Keratinocyte (primary cell): ENCODE data around the gene MICAL3. TPM values are rescaled to one million over a fixed set of nuclear protein-coding genes. Genes with fewer than 3 reads are reported as not detected.

Source experiments
- DNase-seq: peaks from one replicate; pipeline ENCODE4 v3.0.0-alpha.2; 2011; ENCODE audit warnings: low read depth, missing footprints, low spot score
- FAIRE-seq: peaks from 2 replicates; lab custom pipeline; 2011; peaks lifted over from hg19 to GRCh38; lab: Jason Lieb, UNC
- H2AFZ ChIP-seq: 2 replicates; pipeline ENCODE4 v1.6.0; 2012; ENCODE audit warnings: low read length, control low read depth, inconsistent platforms; ENCODE audit not compliant: control insufficient read depth
- H3K27ac ChIP-seq: 2 replicates; pipeline ENCODE4 v1.5.1; 2011; ENCODE audit warnings: low read length; ENCODE audit not compliant: control insufficient read depth, insufficient read depth
- H3K27me3 ChIP-seq: 3 replicates; pipeline ENCODE4 v1.6.0; 2011; ENCODE audit warnings: low read length; ENCODE audit not compliant: control insufficient read depth, insufficient read depth; ENCODE audit errors: extremely low read depth
- H3K36me3 ChIP-seq, 2 experiments: 2 replicates in 1 of 2; 3 replicates in 1 of 2; pipeline ENCODE4 v1.5.1; 2011; ENCODE audit warnings: low read length in 2 of 2, mild to moderate bottlenecking in 1 of 2; ENCODE audit not compliant: control insufficient read depth in 2 of 2, insufficient read depth in 2 of 2; ENCODE audit errors: extremely low read depth in 1 of 2
- H3K4me1 ChIP-seq: 3 replicates; pipeline ENCODE4 v1.5.1; 2011; ENCODE audit warnings: low read length; ENCODE audit not compliant: control insufficient read depth, insufficient read depth; ENCODE audit errors: extremely low read depth
- H3K4me2 ChIP-seq: 3 replicates; pipeline ENCODE4 v1.6.0; 2011; ENCODE audit warnings: low read depth, low read length; ENCODE audit not compliant: control insufficient read depth, insufficient read depth; ENCODE audit errors: extremely low read depth
- H3K4me3 ChIP-seq, 3 experiments: fragments of 200-600 bp in 1 of 3; sonication (generic) in 1 of 3; 2 replicates in 2 of 3; 3 replicates in 1 of 3; pipeline ENCODE4 v1.5.1; 2011 to 2016; ENCODE audit warnings: low read length in 3 of 3, mild to moderate bottlenecking in 3 of 3, control low read depth in 2 of 3, inconsistent platforms in 1 of 3, low read depth in 1 of 3, mixed read lengths in 1 of 3, mixed run types in 1 of 3, moderate library complexity in 1 of 3; ENCODE audit not compliant: control insufficient read depth in 2 of 3, insufficient read depth in 2 of 3; ENCODE audit errors: extremely low read depth in 1 of 3
- H3K79me2 ChIP-seq: 2 replicates; pipeline ENCODE4 v1.6.0; 2012; ENCODE audit warnings: low read length; ENCODE audit not compliant: control insufficient read depth, insufficient read depth
- H3K9ac ChIP-seq: 3 replicates; pipeline ENCODE4 v1.6.0; 2011; ENCODE audit warnings: low read length; ENCODE audit not compliant: control insufficient read depth, insufficient read depth; ENCODE audit errors: extremely low read depth
- H3K9me1 ChIP-seq: 3 replicates; pipeline ENCODE4 v1.6.0; 2011; ENCODE audit warnings: low read length; ENCODE audit not compliant: control insufficient read depth, insufficient read depth; ENCODE audit errors: extremely low read depth
- H3K9me3 ChIP-seq: 2 replicates; pipeline ENCODE4 v1.5.1; 2012; ENCODE audit warnings: low read depth, low read length; ENCODE audit not compliant: control insufficient read depth
- H4K20me1 ChIP-seq: 3 replicates; pipeline ENCODE4 v1.6.0; 2011; ENCODE audit warnings: low read length; ENCODE audit not compliant: control insufficient read depth, insufficient read depth; ENCODE audit errors: extremely low read depth
- EZH2 ChIP-seq: IDR thresholded peaks from one replicate; pipeline ENCODE4 v1.6.1; 2012; ENCODE audit warnings: inconsistent platforms, mild to moderate bottlenecking, low read length, moderate library complexity
- dilution Hi-C: fragments of 300-500 bp; cut with MboI; formaldehyde crosslinking; loops from one replicate; pipeline ENCODE4 v1.7.0; 2020; ENCODE audit warnings: low sequenced_read_pairs; ENCODE audit not compliant: extremely low pct_ligation_motif_present
- polyA plus RNA-seq, 5 experiments: library from polyadenylated mRNA; depleted of rRNA in 3 of 5; stranded (reverse) in 3 of 5; stranded (forward) in 1 of 5; unstranded in 1 of 5; fragments of >200 nt; gene quantifications; 1 replicate in 1 of 5; 2 replicates in 3 of 5; 3 replicates in 1 of 5; pipeline versions ENCODE4 v1.2.1 to v1.2.3, GENCODE V29; 2011 to 2012; ENCODE audit warnings: missing spikeins in 2 of 5, low read depth in 1 of 5, low replicate concordance in 1 of 5
- TF ChIP-seq, protein P1 (sequence below), 3 experiments: IDR thresholded peaks in 1 of 3; conservative IDR thresholded peaks in 1 of 3; optimal IDR thresholded peaks in 1 of 3; 2 replicates in 2 of 3; 3 replicates in 1 of 3; pipeline versions ENCODE3 to v1.5.1; 2011; ENCODE audit warnings: low read length in 3 of 3, mild to moderate bottlenecking in 3 of 3, moderate library complexity in 2 of 3, control low read depth in 1 of 3, inconsistent platforms in 1 of 3; ENCODE audit not compliant: insufficient read depth in 2 of 3; ENCODE audit errors: extremely low read depth in 1 of 3

MICAL3 gene
- polyA plus RNA-seq, 1 donor (not counting 4 experiments of a cell fraction or from before 2014, with no cell fraction given) = 27.9 TPM

DNA sequence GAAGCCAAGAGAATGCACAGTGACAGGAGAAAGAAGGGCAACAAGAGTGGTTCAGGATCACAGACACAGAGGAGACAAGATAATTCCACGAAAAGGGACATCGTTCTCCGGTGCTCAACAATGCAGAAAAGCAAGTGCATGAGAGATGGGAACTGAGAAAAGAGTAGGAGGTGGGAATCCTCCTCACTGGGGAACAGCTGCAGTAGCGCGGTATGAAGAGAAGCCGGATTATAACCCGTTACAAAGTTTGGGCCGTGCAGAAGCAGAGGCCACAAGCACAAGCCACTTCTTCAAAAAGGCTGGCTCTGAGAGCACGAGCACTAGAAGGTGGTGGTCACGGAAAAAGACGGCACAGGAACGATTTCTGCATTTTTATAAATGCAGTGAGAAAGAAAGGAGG lies 135.9 kb downstream of the MICAL3 start:
- H3K9me3 ChIP-seq = no peaks in the 10 kb centered on the region
- H3K4me1 ChIP-seq = peaks cover 34% of the 10 kb centered on the region
- no peak overlapping the region for H2AFZ ChIP-seq
- H3K9me1 ChIP-seq = no peaks in the 10 kb centered on the region
- H3K9ac ChIP-seq = no peak overlapping the region
- TF ChIP-seq EZH2 = no peak
- TF ChIP-seq, protein P1, sequence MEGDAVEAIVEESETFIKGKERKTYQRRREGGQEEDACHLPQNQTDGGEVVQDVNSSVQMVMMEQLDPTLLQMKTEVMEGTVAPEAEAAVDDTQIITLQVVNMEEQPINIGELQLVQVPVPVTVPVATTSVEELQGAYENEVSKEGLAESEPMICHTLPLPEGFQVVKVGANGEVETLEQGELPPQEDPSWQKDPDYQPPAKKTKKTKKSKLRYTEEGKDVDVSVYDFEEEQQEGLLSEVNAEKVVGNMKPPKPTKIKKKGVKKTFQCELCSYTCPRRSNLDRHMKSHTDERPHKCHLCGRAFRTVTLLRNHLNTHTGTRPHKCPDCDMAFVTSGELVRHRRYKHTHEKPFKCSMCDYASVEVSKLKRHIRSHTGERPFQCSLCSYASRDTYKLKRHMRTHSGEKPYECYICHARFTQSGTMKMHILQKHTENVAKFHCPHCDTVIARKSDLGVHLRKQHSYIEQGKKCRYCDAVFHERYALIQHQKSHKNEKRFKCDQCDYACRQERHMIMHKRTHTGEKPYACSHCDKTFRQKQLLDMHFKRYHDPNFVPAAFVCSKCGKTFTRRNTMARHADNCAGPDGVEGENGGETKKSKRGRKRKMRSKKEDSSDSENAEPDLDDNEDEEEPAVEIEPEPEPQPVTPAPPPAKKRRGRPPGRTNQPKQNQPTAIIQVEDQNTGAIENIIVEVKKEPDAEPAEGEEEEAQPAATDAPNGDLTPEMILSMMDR (optimal IDR thresholded peaks at IDR 0.05 in 1 of 3, IDR thresholded peaks at IDR 0.05 in 1 of 3, conservative IDR thresholded peaks at IDR 0.05 in 1 of 3; ENCODE audit: extremely low read depth in 1 of 3, insufficient read depth in 2 of 3, low read length in 3 of 3) = no peak
- no peak overlapping the region for H3K27ac ChIP-seq
- no peak overlapping the region for H3K4me2 ChIP-seq
- H3K36me3 ChIP-seq = peaks cover 38 to 42% of the 10 kb centered on the region in 2 experiments
- FAIRE-seq = no peak
- no peaks in the 10 kb centered on the region for H3K27me3 ChIP-seq
- H3K79me2 ChIP-seq = peaks cover 5% of the 10 kb centered on the region
- dilution Hi-C loops = no loop called here
- H3K4me3 ChIP-seq = no peak overlapping the region
- H4K20me1 ChIP-seq = peaks cover 2% of the 10 kb centered on the region
- DNase-seq = no peak

DNA sequence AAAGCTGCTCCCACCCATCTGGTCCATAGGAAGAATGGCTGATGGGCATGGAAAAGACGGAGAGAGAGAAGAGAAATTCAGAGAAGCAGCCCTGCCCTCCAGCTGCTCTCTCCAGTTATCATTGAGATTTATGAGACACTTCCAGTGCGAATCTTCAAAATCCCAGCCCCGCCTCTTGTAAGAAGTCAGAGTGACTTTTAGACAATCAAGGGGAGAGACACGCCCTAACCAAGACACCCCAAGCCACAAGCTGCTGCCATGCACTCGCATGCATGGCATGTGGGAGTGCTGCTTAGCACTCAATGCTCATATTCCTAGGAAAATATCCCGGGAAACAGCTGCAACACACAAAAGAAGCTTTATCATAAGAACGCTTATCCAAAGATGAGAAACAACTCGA lies 139.5 kb downstream of the MICAL3 start:
- Histone ChIP-seq H3K27me3 (no peaks in the 10 kb centered on the region), H3K4me3 (no peak overlapping the region), H2AFZ (no peak overlapping the region), H3K9me3 (no peaks in the 10 kb centered on the region), H3K9me1 (no peaks in the 10 kb centered on the region), H3K4me1 (peaks cover 24% of the 10 kb centered on the region), H3K9ac (no peak overlapping the region), H3K79me2 (peaks cover 9% of the 10 kb centered on the region), H4K20me1 (peaks cover 2% of the 10 kb centered on the region), H3K27ac (no peak overlapping the region), H3K36me3 (peaks cover 47 to 49% of the 10 kb centered on the region in 2 experiments), H3K4me2 (no peak overlapping the region)
- DNase-seq (no peak), FAIRE-seq (no peak)
- TF ChIP-seq, protein P1 (optimal IDR thresholded peaks at IDR 0.05 in 1 of 3, IDR thresholded peaks at IDR 0.05 in 1 of 3, conservative IDR thresholded peaks at IDR 0.05 in 1 of 3; ENCODE audit: extremely low read depth in 1 of 3, insufficient read depth in 2 of 3, low read length in 3 of 3) = no peak
- TF ChIP-seq EZH2 = no peak
- dilution Hi-C loops = no loop called here
